ENCODE measurements around the gene XPC. TPM values are rescaled to one million over a fixed set of nuclear protein-coding genes. Genes with fewer than 3 reads are reported as not detected.
A peak's percentile ranks its signal among the peaks of the same experiment; 100 is the strongest.
"Not testable (repeated sequence)": the region's sequence is repeated elsewhere in the genome, so short reads cannot be mapped to it uniquely, and the experiment has no call there.

XPC gene
- total RNA-seq, 1 experiment from 2014 or later: 23.9 TPM

DNA sequence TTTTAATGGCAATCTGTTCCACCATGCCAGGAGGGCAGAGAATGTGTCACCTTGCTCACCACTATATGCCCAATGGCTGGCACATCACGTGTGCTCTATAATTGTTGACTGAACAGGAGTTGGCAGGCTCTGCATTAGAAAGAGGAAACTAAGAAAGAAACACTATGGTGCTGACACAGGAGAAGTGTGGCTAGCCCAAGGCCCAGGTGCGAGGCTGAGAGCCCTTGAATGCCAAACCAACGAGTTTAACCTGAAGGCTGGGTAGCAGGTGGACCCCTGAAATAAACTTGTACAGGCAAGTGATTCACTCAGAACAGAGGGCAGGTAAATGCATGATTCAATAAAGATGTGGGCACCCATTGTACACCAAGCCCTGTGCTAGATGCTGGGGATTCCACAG is 56.1 kb downstream of the XPC start:
- DNase-seq: no peak
- no peak overlapping the region for H3K4me3 ChIP-seq (ENCODE audit: insufficient read depth, low read depth, low read length)
- no peaks in the 10 kb centered on the region for H3K27me3 ChIP-seq (ENCODE audit: control insufficient read depth, insufficient read depth, low read length)
- 0 out of 2 replicates have a peak, but pooled peaks cover 1% of the 10 kb centered on the region for H3K36me3 ChIP-seq (replicated peaks; ENCODE audit: control insufficient read depth, insufficient read depth, low read length)

DNA sequence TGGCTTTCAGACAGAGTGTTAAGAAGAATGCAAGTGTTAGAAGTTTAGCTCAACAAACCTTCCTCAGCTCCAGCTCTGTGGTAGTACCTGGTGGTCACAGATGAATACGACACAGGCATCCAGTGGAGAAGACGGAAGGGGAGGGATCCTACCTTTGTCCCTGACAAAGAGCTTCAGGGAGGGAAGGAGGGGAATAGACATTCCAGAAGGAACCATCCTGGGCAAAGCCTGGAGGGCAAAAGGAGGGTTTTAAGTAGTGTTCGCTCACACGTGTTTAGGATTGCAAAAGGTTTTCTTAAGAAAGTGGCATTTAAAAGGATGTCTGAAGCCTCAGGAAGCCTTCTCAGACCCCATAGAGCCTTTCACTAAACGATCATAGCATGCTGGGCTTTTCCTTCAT is 56.5 kb downstream of the XPC start:
- 0 out of 2 replicates have a peak, but pooled peaks cover 1% of the 10 kb centered on the region for H3K36me3 ChIP-seq (replicated peaks; ENCODE audit: control insufficient read depth, insufficient read depth, low read length)
- DNase-seq: peak; percentile 70
- no peak overlapping the region for H3K4me3 ChIP-seq (ENCODE audit: insufficient read depth, low read depth, low read length)
- H3K27me3 ChIP-seq (ENCODE audit: control insufficient read depth, insufficient read depth, low read length): no peaks in the 10 kb centered on the region

- DNase-seq; H3K36me3 ChIP-seq (replicated peaks; ENCODE audit: control insufficient read depth, insufficient read depth, low read length); H3K4me3 ChIP-seq (ENCODE audit: insufficient read depth, low read depth, low read length); H3K27me3 ChIP-seq (ENCODE audit: control insufficient read depth, insufficient read depth, low read length): not testable (repeated sequence)
Measured at GRCh38 chr3:14120921-14121448, 57.4 kb downstream of the XPC start.

DNA sequence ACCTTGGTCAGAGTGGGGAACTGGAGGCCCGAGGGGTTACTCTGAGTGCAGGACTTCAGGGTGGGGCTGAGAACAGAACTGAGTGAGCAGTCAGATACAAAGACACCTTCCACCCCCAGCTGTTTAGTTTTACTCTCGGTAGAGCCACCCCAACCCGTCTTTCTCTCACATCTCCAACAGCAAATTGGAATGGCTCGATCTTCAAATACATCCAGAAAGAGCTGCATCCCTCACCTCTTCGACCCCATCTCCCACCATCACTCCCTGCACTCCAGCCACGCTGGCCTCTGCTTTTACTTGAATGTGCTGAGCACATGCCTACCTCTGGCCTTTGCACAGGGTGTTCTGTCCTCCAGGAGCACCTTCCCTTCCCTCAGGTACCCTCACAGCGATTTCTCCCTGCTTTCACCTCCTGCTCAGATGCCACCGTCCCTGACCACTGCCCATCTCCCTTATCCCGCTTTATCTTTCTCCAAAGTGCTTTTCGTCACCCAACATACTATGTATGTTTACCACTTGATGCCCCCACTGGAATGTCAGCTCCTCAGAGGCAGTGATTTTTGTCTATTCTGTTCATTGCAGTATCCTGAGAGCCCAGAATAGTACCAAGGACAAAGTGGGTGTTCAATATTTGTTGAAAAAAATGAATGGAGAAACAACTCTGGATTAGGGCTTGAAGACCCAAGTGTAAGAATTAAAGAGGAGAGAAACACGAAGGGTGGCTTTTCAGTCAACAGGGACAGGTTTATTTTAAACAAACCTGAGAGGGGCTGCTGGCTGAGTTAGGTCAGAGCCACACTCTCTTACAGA is 58.1 kb downstream of the XPC start:
- Histone ChIP-seq H3K4me3 (ENCODE audit: insufficient read depth, low read depth, low read length) (no peak overlapping the region), H3K36me3 (replicated peaks; ENCODE audit: control insufficient read depth, insufficient read depth, low read length) (peaks cover 8% of the 10 kb centered on the region), H3K27me3 (ENCODE audit: control insufficient read depth, insufficient read depth, low read length) (no peaks in the 10 kb centered on the region)
- DNase-seq: no peak

- H3K36me3 ChIP-seq (replicated peaks; ENCODE audit: control insufficient read depth, insufficient read depth, low read length): peaks cover 8% of the 10 kb centered on the region
- no peak for DNase-seq
- H3K27me3 ChIP-seq (ENCODE audit: control insufficient read depth, insufficient read depth, low read length): no peaks in the 10 kb centered on the region
- H3K4me3 ChIP-seq (ENCODE audit: insufficient read depth, low read depth, low read length): no peak overlapping the region
Measured at GRCh38 chr3:14119651-14120050, 58.8 kb downstream of the XPC start.

DNA sequence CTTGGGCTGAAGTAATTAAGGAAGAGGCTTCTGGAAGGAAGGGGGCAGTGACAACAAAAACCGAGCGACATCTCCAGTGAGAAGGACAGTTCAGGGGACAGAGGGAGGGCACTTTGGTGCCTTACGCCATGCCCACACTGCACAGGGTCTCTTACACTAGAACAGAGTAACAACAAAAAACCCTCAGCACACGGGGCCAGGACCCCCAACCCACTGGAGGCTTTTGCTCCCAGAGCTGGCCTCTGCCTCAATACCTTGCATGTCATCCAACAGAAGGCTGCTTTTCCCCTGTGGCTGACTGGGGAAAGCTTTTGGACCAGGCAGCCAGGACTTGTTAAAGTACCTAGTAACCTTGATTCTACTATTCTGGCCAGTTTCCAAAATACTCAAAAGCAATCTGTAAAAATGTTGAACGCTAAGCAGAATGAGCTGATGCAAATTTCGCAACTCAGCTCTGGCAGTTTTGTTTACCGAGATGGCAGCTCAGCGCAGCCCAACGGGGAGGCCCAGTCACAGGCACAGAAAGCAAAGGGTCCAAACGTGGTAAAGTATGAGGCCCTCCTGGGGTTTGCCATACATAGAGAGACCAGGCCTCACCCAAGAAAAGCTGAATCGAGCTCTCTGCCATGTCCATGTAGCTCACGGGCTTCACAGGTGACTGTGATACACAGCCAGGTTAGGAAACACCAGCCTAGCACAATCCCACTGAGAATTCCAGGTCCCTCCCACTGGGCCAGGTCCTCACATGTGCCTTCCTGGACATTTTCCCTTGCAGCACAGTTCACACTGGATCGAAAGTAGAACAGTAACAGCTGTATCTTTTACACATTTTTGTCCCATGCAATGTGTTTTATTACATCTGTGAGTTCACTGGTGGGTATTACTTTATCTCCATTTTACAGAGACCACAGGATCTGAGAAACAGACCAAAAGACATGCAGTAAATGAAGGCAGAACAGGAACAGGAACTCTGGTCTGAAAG is 59.7 kb downstream of the XPC start:
- no peak overlapping the region for H3K4me3 ChIP-seq (ENCODE audit: insufficient read depth, low read depth, low read length)
- peaks cover 8% of the 10 kb centered on the region for H3K36me3 ChIP-seq (replicated peaks; ENCODE audit: control insufficient read depth, insufficient read depth, low read length)
- no peak for DNase-seq
- no peaks in the 10 kb centered on the region for H3K27me3 ChIP-seq (ENCODE audit: control insufficient read depth, insufficient read depth, low read length)

DNA sequence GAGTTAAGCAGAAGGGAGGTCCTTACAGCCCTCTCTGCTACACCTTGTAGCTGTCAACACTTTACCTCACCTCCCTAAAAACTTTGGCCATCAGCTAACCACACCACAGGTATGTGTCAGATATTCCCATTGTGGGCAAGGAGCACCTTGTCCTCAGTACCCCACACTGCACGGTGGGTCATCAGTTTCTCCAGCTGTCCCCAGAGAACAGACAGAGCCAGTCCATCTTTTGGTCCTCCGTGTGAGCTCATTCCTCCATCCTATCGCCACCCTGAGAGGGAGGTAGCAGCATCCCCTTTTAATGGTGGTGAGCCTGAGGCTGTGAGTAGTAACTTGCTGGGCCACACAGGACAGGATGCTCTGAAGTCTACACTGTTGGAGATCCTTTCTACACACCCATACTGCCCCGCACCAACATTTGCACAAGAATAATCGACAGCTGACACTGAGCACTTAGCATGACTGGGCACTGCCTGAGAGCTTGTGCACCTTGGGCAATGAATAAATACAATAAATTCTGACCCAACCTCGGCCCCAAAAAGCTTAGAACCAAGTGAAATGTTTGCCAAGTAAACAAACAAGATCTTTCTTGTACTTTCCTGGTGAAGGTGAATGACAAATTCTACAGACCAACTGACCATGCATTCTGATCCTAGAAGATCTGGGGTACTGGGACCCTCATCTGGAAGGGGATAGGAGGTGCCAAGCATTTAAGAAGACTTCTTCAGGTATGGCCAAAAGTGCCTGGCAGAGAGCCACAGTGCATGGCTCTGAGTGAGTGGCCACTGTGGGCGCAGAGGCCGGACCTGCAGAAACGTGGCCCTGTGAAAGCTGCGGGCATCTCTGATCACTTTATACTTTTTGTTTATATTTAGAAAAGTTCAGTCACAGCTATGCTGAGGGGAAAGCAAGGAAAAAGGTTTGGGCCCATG is 60.7 kb downstream of the XPC start:
- no peak for DNase-seq
- H3K36me3 ChIP-seq (replicated peaks; ENCODE audit: control insufficient read depth, insufficient read depth, low read length): peaks cover 9% of the 10 kb centered on the region
- no peak overlapping the region for H3K4me3 ChIP-seq (ENCODE audit: insufficient read depth, low read depth, low read length)
- no peaks in the 10 kb centered on the region for H3K27me3 ChIP-seq (ENCODE audit: control insufficient read depth, insufficient read depth, low read length)

- Histone ChIP-seq H3K36me3 (replicated peaks; ENCODE audit: control insufficient read depth, insufficient read depth, low read length) (peaks cover 11% of the 10 kb centered on the region), H3K27me3 (ENCODE audit: control insufficient read depth, insufficient read depth, low read length) (no peaks in the 10 kb centered on the region), H3K4me3 (ENCODE audit: insufficient read depth, low read depth, low read length) (no peak overlapping the region)
- DNase-seq: no peak
Measured at GRCh38 chr3:14113965-14114635, 64.3 kb downstream of the XPC start.

- DNase-seq: no peak
- Histone ChIP-seq H3K27me3 (ENCODE audit: control insufficient read depth, insufficient read depth, low read length) (no peaks in the 10 kb centered on the region), H3K36me3 (replicated peaks; ENCODE audit: control insufficient read depth, insufficient read depth, low read length) (peaks cover 7% of the 10 kb centered on the region), H3K4me3 (ENCODE audit: insufficient read depth, low read depth, low read length) (no peak overlapping the region)
Measured at GRCh38 chr3:14110699-14111098, 67.7 kb downstream of the XPC start.

DNA sequence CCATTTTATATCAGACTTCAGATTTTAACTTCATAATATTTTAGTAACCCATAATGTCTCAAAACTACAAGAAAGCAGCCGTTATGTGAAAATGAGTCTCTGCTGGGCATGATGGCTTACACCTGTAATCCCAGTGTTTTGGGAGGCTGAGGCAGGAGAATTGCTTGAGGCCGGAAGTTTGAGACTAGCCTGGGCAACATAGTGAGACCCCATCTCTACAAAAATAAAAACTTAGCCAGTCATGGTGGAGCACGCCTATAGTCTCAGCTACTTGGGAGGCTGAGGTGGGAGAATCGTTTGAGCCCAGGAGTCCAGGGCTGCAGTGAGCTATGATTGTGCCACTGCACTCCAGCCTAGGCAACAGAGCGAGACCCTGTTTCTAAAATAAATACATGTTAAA is 68.6 kb downstream of the XPC start:
- DNase-seq; H3K27me3 ChIP-seq (ENCODE audit: control insufficient read depth, insufficient read depth, low read length): not testable (repeated sequence)

GRCh38 chr3:14097616-14098391 is 80.6 kb downstream of the XPC start:
- no peak overlapping the region for H3K4me3 ChIP-seq (ENCODE audit: insufficient read depth, low read depth, low read length)
- DNase-seq: no peak
- H3K27me3 ChIP-seq (ENCODE audit: control insufficient read depth, insufficient read depth, low read length): no peaks in the 10 kb centered on the region
- H3K36me3 ChIP-seq (replicated peaks; ENCODE audit: control insufficient read depth, insufficient read depth, low read length): no peaks in the 10 kb centered on the region

More for the DNA sequence above, 68.6 kb downstream of the XPC start:
- H3K4me3 ChIP-seq (ENCODE audit: insufficient read depth, low read depth, low read length); H3K36me3 ChIP-seq (replicated peaks; ENCODE audit: control insufficient read depth, insufficient read depth, low read length): not testable (repeated sequence)

DNA sequence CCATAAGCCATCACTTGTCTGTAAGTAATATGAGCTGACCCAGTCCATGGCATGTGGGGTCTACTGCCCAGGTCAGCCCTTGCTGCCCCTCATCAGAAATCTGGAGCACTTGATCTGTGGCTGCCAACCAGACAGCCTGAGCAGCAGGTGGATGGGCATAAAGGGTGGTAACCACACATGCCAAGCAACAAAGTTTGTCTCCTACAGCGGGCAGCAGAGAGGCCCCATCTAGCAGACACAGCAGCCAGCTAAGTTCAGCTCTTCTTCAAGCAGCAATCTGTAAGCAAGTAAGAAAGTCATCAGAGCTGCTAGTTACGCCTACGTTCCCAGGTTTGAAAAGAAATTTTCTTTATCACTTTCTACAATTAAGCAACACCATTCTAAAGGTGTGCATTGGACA is 81.7 kb downstream of the XPC start:
- Histone ChIP-seq H3K4me3 (ENCODE audit: insufficient read depth, low read depth, low read length) (no peak overlapping the region), H3K36me3 (replicated peaks; ENCODE audit: control insufficient read depth, insufficient read depth, low read length) (no peaks in the 10 kb centered on the region), H3K27me3 (ENCODE audit: control insufficient read depth, insufficient read depth, low read length) (no peaks in the 10 kb centered on the region)
- DNase-seq: no peak
